Suprapubic skin (tissue), 4 donors: ENCODE results near the gene CEP63. TPM values are rescaled to one million over a fixed set of nuclear protein-coding genes. Genes with fewer than 3 reads are reported as not detected.

Source experiments
- DNase-seq, 2 donors: peaks; one replicate each; pipeline ENCODE4 v3.0.0-alpha.2; 2019; ENCODE audit warnings: low spot score in 2 of 2
- H3K27ac ChIP-seq: fragments of 200-600 bp; sonication (generic); one replicate; pipeline ENCODE4 v1.5.1; 2019
- H3K27me3 ChIP-seq: fragments of 200-600 bp; sonication (generic); one replicate; pipeline ENCODE4 v1.5.1; 2019
- H3K36me3 ChIP-seq: fragments of 200-600 bp; sonication (generic); one replicate; pipeline ENCODE4 v1.5.1; 2019
- H3K4me1 ChIP-seq: fragments of 200-600 bp; sonication (generic); one replicate; pipeline ENCODE4 v1.5.1; 2019
- H3K4me3 ChIP-seq: fragments of 200-600 bp; sonication (generic); one replicate; pipeline ENCODE4 v1.5.1; 2019; ENCODE audit warnings: mild to moderate bottlenecking
- H3K9me3 ChIP-seq: fragments of 200-600 bp; sonication (generic); one replicate; pipeline ENCODE4 v1.5.1; 2019
- EP300 ChIP-seq: sonication (generic); formaldehyde crosslinking; IDR thresholded peaks from one replicate; pipeline ENCODE4 v1.6.1; 2017; ENCODE audit warnings: antibody characterized with exemption
- POLR2A ChIP-seq, 2 donors: fragments of 450-650 bp; IDR thresholded peaks; one replicate each; pipeline ENCODE4 v1.6.1; 2017; ENCODE audit warnings: antibody characterized with exemption in 2 of 2, mild to moderate bottlenecking in 2 of 2, moderate library complexity in 2 of 2
- POLR2AphosphoS5 ChIP-seq, 3 donors: sonication (generic); formaldehyde crosslinking; IDR thresholded peaks; one replicate each; pipeline ENCODE4 v1.6.1; 2017; ENCODE audit warnings: antibody characterized with exemption in 3 of 3
- WGBS: methylation state at CpG from one replicate; pipeline ENCODE4 v1.1.5; 2018; 5-methylcytosine and 5-hydroxymethylcytosine counted together
- total RNA-seq, 4 donors: library from RNA; depleted of rRNA; stranded (reverse); fragments of >200 nt; gene quantifications; one replicate each; pipeline ENCODE4 v1.1.0, GENCODE V29; 2016
- TF ChIP-seq, protein P1 (sequence below), 2 donors: fragments of 200-600 bp in 1 of 2; fragments of 450-650 bp in 1 of 2; sonication (generic) in 1 of 2; IDR thresholded peaks; one replicate each; pipeline ENCODE4 v1.5.1; 2016 to 2019; ENCODE audit warnings: antibody characterized with exemption in 2 of 2, mild to moderate bottlenecking in 1 of 2, moderate library complexity in 1 of 2

The CEP63 gene
- total RNA-seq, 4 donors from 2014 or later, result 14.1 to 20.8 (median 16.5) TPM

DNA sequence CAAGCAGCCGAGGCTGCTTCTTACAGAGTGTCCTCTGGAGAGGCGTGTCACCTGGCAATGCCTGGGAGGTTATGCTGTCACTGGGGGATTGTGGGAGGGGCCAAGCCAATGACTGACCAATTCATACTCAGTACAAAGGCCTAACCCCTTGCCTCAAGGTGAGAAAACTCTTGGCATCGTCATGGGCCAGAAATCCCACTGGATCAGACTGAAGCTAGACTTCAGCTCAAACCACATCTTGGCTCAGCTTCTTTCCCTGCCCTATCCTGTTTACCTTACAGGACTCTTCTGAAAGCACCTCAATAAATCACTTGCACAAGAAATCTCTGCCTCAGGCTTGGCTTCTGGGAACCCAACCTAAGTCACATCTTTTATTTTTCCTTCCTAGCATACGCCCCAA is 9.6 kb upstream of the CEP63 start:
- TF ChIP-seq POLR2A (IDR thresholded peaks at IDR 0.05) (no peak), POLR2AphosphoS5 (IDR thresholded peaks at IDR 0.05) (no peak), EP300 (no peak)
- TF ChIP-seq, protein P1, sequence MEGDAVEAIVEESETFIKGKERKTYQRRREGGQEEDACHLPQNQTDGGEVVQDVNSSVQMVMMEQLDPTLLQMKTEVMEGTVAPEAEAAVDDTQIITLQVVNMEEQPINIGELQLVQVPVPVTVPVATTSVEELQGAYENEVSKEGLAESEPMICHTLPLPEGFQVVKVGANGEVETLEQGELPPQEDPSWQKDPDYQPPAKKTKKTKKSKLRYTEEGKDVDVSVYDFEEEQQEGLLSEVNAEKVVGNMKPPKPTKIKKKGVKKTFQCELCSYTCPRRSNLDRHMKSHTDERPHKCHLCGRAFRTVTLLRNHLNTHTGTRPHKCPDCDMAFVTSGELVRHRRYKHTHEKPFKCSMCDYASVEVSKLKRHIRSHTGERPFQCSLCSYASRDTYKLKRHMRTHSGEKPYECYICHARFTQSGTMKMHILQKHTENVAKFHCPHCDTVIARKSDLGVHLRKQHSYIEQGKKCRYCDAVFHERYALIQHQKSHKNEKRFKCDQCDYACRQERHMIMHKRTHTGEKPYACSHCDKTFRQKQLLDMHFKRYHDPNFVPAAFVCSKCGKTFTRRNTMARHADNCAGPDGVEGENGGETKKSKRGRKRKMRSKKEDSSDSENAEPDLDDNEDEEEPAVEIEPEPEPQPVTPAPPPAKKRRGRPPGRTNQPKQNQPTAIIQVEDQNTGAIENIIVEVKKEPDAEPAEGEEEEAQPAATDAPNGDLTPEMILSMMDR (IDR thresholded peaks at IDR 0.05), result no peak
- H3K27me3 ChIP-seq, result no peaks in the 10 kb centered on the region
- no peak overlapping the region for H3K4me3 ChIP-seq
- peaks cover 45% of the 10 kb centered on the region for H3K36me3 ChIP-seq
- H3K9me3 ChIP-seq, result no peaks in the 10 kb centered on the region
- WGBS, result 58% methylated on average over 4 of the region's 4 CpGs
- no peak for DNase-seq
- H3K4me1 ChIP-seq, result peaks cover 40% of the 10 kb centered on the region
- peak overlapping the region; percentile 71 for H3K27ac ChIP-seq

DNA sequence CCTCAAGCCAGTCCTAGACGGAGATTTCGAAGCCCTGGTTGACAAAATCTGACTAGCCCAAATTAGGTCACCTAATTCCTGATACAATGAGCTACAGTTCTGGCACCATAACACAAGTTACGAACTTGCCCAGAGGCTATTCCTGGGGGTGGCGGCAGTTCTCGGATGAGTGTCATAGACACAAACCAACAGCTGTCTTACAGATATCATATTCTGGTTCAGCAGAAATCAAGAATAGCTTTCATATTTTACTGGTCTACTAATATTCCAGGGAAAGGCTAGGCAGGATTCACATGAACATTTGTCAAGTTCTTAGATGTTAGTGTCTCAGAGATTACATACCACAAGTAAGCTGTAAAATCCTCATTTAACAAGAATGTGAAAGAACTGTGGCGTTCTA is 8.9 kb upstream of the CEP63 start:
- TF ChIP-seq POLR2AphosphoS5 (IDR thresholded peaks at IDR 0.05), result no peak
- TF ChIP-seq, protein P1 (IDR thresholded peaks at IDR 0.05), result no peak
- TF ChIP-seq POLR2A (IDR thresholded peaks at IDR 0.05), result no peak
- no peak for TF ChIP-seq EP300
- H3K27me3 ChIP-seq, result no peaks in the 10 kb centered on the region
- DNase-seq, result no peak
- H3K4me3 ChIP-seq, result no peak overlapping the region
- peaks cover 49% of the 10 kb centered on the region for H3K36me3 ChIP-seq
- peaks cover 37% of the 10 kb centered on the region for H3K4me1 ChIP-seq
- no peaks in the 10 kb centered on the region for H3K9me3 ChIP-seq
- H3K27ac ChIP-seq, result peak overlapping the region; percentile 71
- 40% methylated on average over 6 of the region's 6 CpGs for WGBS

DNA sequence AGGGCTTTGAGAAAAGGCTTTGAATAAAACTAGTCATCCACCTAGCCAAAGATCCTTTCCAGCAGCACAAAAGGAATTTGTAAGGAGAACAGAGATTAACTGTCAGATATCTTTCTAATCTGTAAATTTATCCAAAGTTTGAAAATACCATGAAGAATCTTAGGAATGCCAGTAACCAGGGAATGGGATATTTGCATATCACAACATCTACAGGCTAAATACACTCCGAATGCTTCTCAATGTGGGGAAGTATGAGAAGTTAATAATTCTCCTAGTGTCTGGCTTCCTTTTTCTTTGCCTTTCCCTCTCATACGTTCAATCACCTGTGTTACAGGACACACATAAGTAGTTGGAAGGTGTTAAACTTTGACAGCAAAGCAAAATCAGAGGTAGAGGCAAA is 7.9 kb upstream of the CEP63 start:
- TF ChIP-seq POLR2AphosphoS5 (IDR thresholded peaks at IDR 0.05) (no peak), EP300 (no peak), POLR2A (IDR thresholded peaks at IDR 0.05) (no peak)
- Histone ChIP-seq H3K4me3 (no peak overlapping the region), H3K27ac (no peak overlapping the region), H3K27me3 (no peaks in the 10 kb centered on the region), H3K36me3 (peaks cover 52% of the 10 kb centered on the region), H3K9me3 (no peaks in the 10 kb centered on the region), H3K4me1 (peaks cover 36% of the 10 kb centered on the region)
- DNase-seq, result no peak
- 63% methylated on average over 2 of the region's 2 CpGs for WGBS

DNA sequence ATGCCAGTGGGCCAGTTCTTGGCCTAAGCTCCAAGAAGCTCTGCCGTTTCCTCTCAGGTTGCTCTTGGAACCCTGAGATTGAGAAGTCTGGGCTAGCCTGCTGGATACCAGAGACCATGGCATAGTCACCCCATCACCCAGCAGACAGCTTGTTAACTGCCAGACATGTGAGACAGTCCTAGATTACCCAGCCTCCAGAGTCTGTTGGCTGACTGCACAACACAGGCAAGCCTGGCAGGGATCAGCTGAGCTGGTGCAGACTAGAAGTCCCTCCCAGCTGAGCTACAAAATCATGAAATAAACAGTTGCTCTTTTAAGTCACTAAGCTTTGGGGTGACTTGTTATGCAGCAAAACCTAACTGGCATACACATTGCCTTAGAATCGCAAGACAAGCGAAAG is 5.3 kb upstream of the CEP63 start:
- Histone ChIP-seq H3K36me3 (peaks cover 52% of the 10 kb centered on the region), H3K9me3 (no peaks in the 10 kb centered on the region), H3K27ac (no peak overlapping the region), H3K27me3 (no peaks in the 10 kb centered on the region), H3K4me1 (peaks cover 45% of the 10 kb centered on the region), H3K4me3 (no peak overlapping the region)
- no peak for DNase-seq
- 81% methylated on average over 3 of the region's 3 CpGs for WGBS
- TF ChIP-seq, protein P1 (IDR thresholded peaks at IDR 0.05), result no peak
- no peak for TF ChIP-seq EP300
- no peak for TF ChIP-seq POLR2AphosphoS5 (IDR thresholded peaks at IDR 0.05)
- no peak for TF ChIP-seq POLR2A (IDR thresholded peaks at IDR 0.05)

DNA sequence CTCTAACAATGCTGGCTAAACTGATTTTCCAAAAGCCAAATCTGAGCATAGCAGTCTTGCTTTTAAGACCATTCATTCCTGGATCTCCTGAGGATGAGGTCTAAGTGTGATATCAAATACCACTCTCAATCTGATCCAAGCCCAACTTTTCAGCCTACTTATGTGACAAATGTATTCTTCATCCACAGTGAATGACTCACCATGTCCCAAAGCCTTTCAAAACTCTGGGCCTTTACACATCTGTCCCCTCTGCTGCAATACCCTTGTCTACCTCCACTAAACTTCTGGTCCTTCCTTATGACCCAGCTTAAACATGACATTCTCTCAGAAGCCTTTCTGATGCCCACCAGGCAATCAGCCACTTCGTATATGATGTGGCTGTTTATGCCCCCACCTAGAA is 4.7 kb upstream of the CEP63 start:
- Histone ChIP-seq H3K36me3 (peaks cover 52% of the 10 kb centered on the region), H3K4me3 (no peak overlapping the region), H3K27ac (no peak overlapping the region), H3K4me1 (peaks cover 38% of the 10 kb centered on the region), H3K27me3 (no peaks in the 10 kb centered on the region), H3K9me3 (no peaks in the 10 kb centered on the region)
- WGBS, result 79% methylated on average over 1 of the region's 1 CpG
- TF ChIP-seq, protein P1 (IDR thresholded peaks at IDR 0.05), result no peak
- TF ChIP-seq EP300 (no peak), POLR2AphosphoS5 (IDR thresholded peaks at IDR 0.05) (no peak)
- DNase-seq, result no peak

DNA sequence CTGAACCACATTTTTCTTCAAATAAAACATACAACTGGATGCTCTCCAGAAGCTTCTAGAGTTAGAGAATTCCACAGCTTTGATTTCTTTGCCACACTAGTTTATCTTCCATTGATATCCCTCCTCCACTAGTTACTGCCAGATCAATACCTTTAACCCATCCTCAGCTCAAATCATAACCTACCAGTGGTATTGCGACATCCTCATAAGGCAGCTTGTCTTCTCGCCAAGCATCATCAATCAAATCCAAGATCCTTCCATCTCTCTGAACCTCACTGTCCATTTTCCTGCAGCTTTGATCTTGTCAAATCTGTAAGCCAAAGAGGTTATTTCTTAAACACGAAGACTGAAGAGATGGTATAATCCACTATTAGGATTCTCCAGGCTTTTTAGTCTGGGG is 3.2 kb upstream of the CEP63 start:
- peaks cover 39% of the 10 kb centered on the region for H3K36me3 ChIP-seq
- no peak overlapping the region for H3K27ac ChIP-seq
- H3K4me1 ChIP-seq, result peaks cover 34% of the 10 kb centered on the region
- H3K9me3 ChIP-seq, result no peaks in the 10 kb centered on the region
- H3K4me3 ChIP-seq, result no peak overlapping the region
- DNase-seq, result no peak
- H3K27me3 ChIP-seq, result no peaks in the 10 kb centered on the region
- TF ChIP-seq EP300 (no peak), POLR2A (IDR thresholded peaks at IDR 0.05) (no peak), POLR2AphosphoS5 (IDR thresholded peaks at IDR 0.05) (no peak)
- TF ChIP-seq, protein P1 (IDR thresholded peaks at IDR 0.05), result no peak
- WGBS, result 87% methylated on average over 3 of the region's 3 CpGs
